HEK293 (cell line): ENCODE data around the gene KPNA6.
A peak's percentile ranks its signal among the peaks of the same experiment; 100 is the strongest.

Experiments
- EGR2 ChIP-seq: fragments of 450-650 bp; formaldehyde crosslinking; IDR thresholded peaks from 2 replicates; pipeline ENCODE4 v1.5.1; 2016; ENCODE audit warnings: low read depth, missing biosample characterization, missing genetic modification characterization
- HOXA7 ChIP-seq: sonication (generic); formaldehyde crosslinking; IDR thresholded peaks from 2 replicates; pipeline ENCODE4 v1.8.1; 2022; ENCODE audit warnings: missing genetic modification reagents, borderline replicate concordance
- KLF9 ChIP-seq: fragments of 450-650 bp; formaldehyde crosslinking; IDR thresholded peaks from 2 replicates; pipeline ENCODE4 v1.5.1; 2016; ENCODE audit warnings: missing biosample characterization, missing genetic modification characterization, low read depth
- MEIS1 ChIP-seq: sonication (generic); formaldehyde crosslinking; IDR thresholded peaks from 2 replicates; pipeline ENCODE4 v1.8.1; 2022; ENCODE audit warnings: missing genetic modification reagents, mild to moderate bottlenecking, borderline replicate concordance
- RBAK ChIP-seq: fragments of 450-650 bp; formaldehyde crosslinking; IDR thresholded peaks from 2 replicates; pipeline ENCODE4 v1.5.1; 2016; ENCODE audit warnings: missing biosample characterization, missing genetic modification characterization
- SP2 ChIP-seq: fragments of 450-650 bp; formaldehyde crosslinking; IDR thresholded peaks from 2 replicates; pipeline ENCODE4 v1.5.1; 2016; ENCODE audit warnings: missing biosample characterization, missing genetic modification characterization
- TCF7L2 ChIP-seq: IDR thresholded peaks from 2 replicates; pipeline ENCODE4 v1.6.1; 2011; ENCODE audit warnings: low read depth, mild to moderate bottlenecking, inconsistent platforms, low read length, moderate library complexity, borderline replicate concordance
- ZBTB21 ChIP-seq: fragments of 450-650 bp; formaldehyde crosslinking; IDR thresholded peaks from 2 replicates; pipeline ENCODE4 v1.5.1; 2017; ENCODE audit warnings: missing biosample characterization, missing genetic modification characterization
- ZIC2 ChIP-seq: fragments of 450-650 bp; formaldehyde crosslinking; IDR thresholded peaks from 2 replicates; pipeline ENCODE4 v1.5.1; 2016; ENCODE audit warnings: missing biosample characterization, missing genetic modification characterization
- ZNF10 ChIP-seq: fragments of 450-650 bp; formaldehyde crosslinking; IDR thresholded peaks from 2 replicates; pipeline ENCODE4 v1.5.1; 2017; ENCODE audit warnings: missing biosample characterization, missing genetic modification characterization
- ZNF114 ChIP-seq: fragments of 450-650 bp; formaldehyde crosslinking; IDR thresholded peaks from 2 replicates; pipeline ENCODE4 v1.5.0; 2017; ENCODE audit warnings: missing biosample characterization, missing genetic modification characterization
- ZNF157 ChIP-seq: fragments of 450-650 bp; formaldehyde crosslinking; IDR thresholded peaks from 2 replicates; pipeline ENCODE4 v1.5.1; 2016; ENCODE audit warnings: missing biosample characterization, missing genetic modification characterization
- ZNF202 ChIP-seq: fragments of 450-650 bp; formaldehyde crosslinking; IDR thresholded peaks from 2 replicates; pipeline ENCODE4 v1.5.1; 2016; ENCODE audit warnings: missing biosample characterization, missing genetic modification characterization, borderline replicate concordance
- ZNF214 ChIP-seq: fragments of 450-650 bp; formaldehyde crosslinking; IDR thresholded peaks from 2 replicates; pipeline ENCODE4 v1.5.1; 2017; ENCODE audit warnings: missing biosample characterization, mild to moderate bottlenecking, missing genetic modification characterization, borderline replicate concordance
- ZNF23 ChIP-seq: fragments of 450-650 bp; formaldehyde crosslinking; IDR thresholded peaks from 2 replicates; pipeline ENCODE4 v1.5.1; 2016; ENCODE audit warnings: missing biosample characterization, missing genetic modification characterization, borderline replicate concordance
- ZNF266 ChIP-seq: fragments of 450-650 bp; formaldehyde crosslinking; IDR thresholded peaks from 2 replicates; pipeline ENCODE4 v1.5.1; 2016; ENCODE audit warnings: missing biosample characterization, missing genetic modification characterization, low read depth
- ZNF335 ChIP-seq: fragments of 450-650 bp; formaldehyde crosslinking; conservative IDR thresholded peaks from 2 replicates; pipeline ENCODE4 v1.5.1; 2016; ENCODE audit warnings: missing biosample characterization, missing genetic modification characterization
- ZNF514 ChIP-seq: fragments of 450-650 bp; formaldehyde crosslinking; IDR thresholded peaks from 2 replicates; pipeline ENCODE4 v1.5.1; 2016; ENCODE audit warnings: missing biosample characterization, missing genetic modification characterization
- ZNF529 ChIP-seq: fragments of 450-650 bp; formaldehyde crosslinking; IDR thresholded peaks from 2 replicates; pipeline ENCODE4 v1.5.1; 2017; ENCODE audit warnings: missing genetic modification characterization, missing biosample characterization; ENCODE audit not compliant: insufficient replicate concordance
- ZNF548 ChIP-seq: fragments of 450-650 bp; formaldehyde crosslinking; IDR thresholded peaks from 2 replicates; pipeline ENCODE4 v1.5.1; 2016; ENCODE audit warnings: missing biosample characterization, missing genetic modification characterization
- ZNF585B ChIP-seq: fragments of 450-650 bp; formaldehyde crosslinking; IDR thresholded peaks from 2 replicates; pipeline ENCODE4 v1.5.1; 2016; ENCODE audit warnings: missing biosample characterization, missing genetic modification characterization
- ZNF596 ChIP-seq: fragments of 450-650 bp; IDR thresholded peaks from 2 replicates; pipeline ENCODE4 v1.5.0; 2018; ENCODE audit warnings: missing biosample characterization, mild to moderate bottlenecking, missing genetic modification characterization, moderate library complexity
- ZNF600 ChIP-seq: fragments of 450-650 bp; formaldehyde crosslinking; IDR thresholded peaks from 2 replicates; pipeline ENCODE4 v1.5.1; 2016; ENCODE audit warnings: missing biosample characterization, missing genetic modification characterization
- ZNF623 ChIP-seq: fragments of 450-650 bp; formaldehyde crosslinking; IDR thresholded peaks from 2 replicates; pipeline ENCODE4 v1.5.1; 2016; ENCODE audit warnings: missing biosample characterization, missing genetic modification characterization
- ZNF654 ChIP-seq: fragments of 450-650 bp; formaldehyde crosslinking; IDR thresholded peaks from 2 replicates; pipeline ENCODE4 v1.5.1; 2016; ENCODE audit warnings: low read depth, missing biosample characterization, missing genetic modification characterization
- ZNF707 ChIP-seq: fragments of 450-650 bp; formaldehyde crosslinking; IDR thresholded peaks from 2 replicates; pipeline ENCODE4 v1.5.1; 2016; ENCODE audit warnings: missing biosample characterization, missing genetic modification characterization
- ZNF768 ChIP-seq: fragments of 450-650 bp; formaldehyde crosslinking; IDR thresholded peaks from 2 replicates; pipeline ENCODE4 v1.5.1; 2018; ENCODE audit warnings: missing biosample characterization, mild to moderate bottlenecking, missing genetic modification characterization
- TF ChIP-seq, protein P1 (sequence below): fragments of 450-650 bp; formaldehyde crosslinking; IDR thresholded peaks from 2 replicates; pipeline ENCODE4 v1.5.1; 2016; ENCODE audit warnings: missing biosample characterization, missing genetic modification characterization, borderline replicate concordance
- TF ChIP-seq, protein P2 (sequence below): fragments of 450-650 bp; formaldehyde crosslinking; IDR thresholded peaks from 2 replicates; pipeline ENCODE4 v1.5.1; 2016; ENCODE audit warnings: missing biosample characterization, missing genetic modification characterization
- TF ChIP-seq, protein P3 (sequence below): fragments of 450-650 bp; formaldehyde crosslinking; IDR thresholded peaks from 2 replicates; pipeline ENCODE4 v1.5.1; 2016; ENCODE audit warnings: missing biosample characterization, missing genetic modification characterization
- TF ChIP-seq, protein P4 (sequence below): fragments of 450-650 bp; formaldehyde crosslinking; IDR thresholded peaks from 2 replicates; pipeline ENCODE4 v1.5.1; 2016; ENCODE audit warnings: missing biosample characterization, missing genetic modification characterization
- TF ChIP-seq, protein P5 (sequence below): fragments of 450-650 bp; formaldehyde crosslinking; IDR thresholded peaks from 2 replicates; pipeline ENCODE4 v1.5.1; 2017; ENCODE audit warnings: missing biosample characterization, missing genetic modification characterization

The KPNA6 gene

DNA sequence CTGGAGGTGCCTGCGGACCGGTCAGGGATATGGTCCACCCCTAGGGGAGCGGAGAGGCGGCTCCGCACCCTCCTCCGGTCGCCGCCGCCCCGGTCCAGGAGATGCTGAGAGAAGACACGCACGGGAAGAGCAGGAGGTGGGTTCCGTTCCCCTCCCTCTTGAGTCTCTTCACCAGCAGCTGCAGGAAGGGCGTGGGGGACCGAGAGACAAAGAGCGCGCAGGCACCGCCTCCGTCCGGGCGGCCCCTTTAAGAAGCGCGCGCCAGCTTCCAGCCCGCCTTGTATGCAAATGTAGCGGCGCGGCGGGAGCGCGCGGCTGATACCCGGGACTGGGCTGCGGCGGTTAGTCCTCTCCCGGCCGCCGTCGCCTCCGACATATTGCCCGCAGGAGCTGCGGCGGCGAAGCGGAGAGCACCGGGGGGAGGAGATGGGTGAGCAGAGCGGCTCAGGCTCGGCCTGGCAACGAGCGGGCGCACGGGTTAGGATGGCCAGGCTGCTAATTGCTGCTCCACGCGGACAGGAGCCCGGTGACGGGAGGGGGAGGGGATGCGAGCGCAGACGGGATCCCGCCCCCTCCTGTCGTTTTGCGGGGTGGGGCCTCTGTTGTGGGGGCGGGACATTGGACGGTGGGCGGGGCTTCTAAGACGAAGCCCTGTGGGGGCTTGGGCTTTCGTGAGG lies 35.1 kb upstream of the KPNA6 start, which contains the start of gene TMEM39B (continued):
- TF ChIP-seq, protein P1, sequence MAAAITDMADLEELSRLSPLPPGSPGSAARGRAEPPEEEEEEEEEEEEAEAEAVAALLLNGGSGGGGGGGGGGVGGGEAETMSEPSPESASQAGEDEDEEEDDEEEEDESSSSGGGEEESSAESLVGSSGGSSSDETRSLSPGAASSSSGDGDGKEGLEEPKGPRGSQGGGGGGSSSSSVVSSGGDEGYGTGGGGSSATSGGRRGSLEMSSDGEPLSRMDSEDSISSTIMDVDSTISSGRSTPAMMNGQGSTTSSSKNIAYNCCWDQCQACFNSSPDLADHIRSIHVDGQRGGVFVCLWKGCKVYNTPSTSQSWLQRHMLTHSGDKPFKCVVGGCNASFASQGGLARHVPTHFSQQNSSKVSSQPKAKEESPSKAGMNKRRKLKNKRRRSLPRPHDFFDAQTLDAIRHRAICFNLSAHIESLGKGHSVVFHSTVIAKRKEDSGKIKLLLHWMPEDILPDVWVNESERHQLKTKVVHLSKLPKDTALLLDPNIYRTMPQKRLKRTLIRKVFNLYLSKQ (tag by site-specific recombination), result no peak
- TF ChIP-seq ZNF600 (peak; percentile 90), ZNF768 (tag by site-specific recombination) (no peak), HOXA7 (CRISPR knock-in tag) (no peak), ZNF548 (tag by site-specific recombination) (no peak), ZNF654 (tag by site-specific recombination) (no peak), ZIC2 (tag by site-specific recombination) (0 out of 2 replicates have a peak, but pooled peaks have one; percentile 35), ZNF529 (tag by site-specific recombination) (no peak), ZNF214 (tag by site-specific recombination) (no peak), ZNF23 (tag by site-specific recombination) (no peak), ZNF623 (tag by site-specific recombination) (no peak), ZNF596 (no peak), TCF7L2 (no peak), ZNF266 (tag by site-specific recombination) (no peak), SP2 (tag by site-specific recombination) (peak; percentile 91), ZNF157 (no peak), MEIS1 (CRISPR knock-in tag) (no peak), ZNF514 (tag by site-specific recombination) (no peak), RBAK (tag by site-specific recombination) (no peak), ZNF335 (peak; percentile 88), ZNF114 (tag by site-specific recombination) (no peak), KLF9 (tag by site-specific recombination) (peak; percentile 92), ZBTB21 (tag by site-specific recombination) (peak; percentile 24; the same call in 1 of the 2 replicates), ZNF585B (no peak), ZNF202 (tag by site-specific recombination) (no peak), ZNF10 (tag by site-specific recombination) (peak; percentile 66; the same call in 1 of the 2 replicates), ZNF707 (tag by site-specific recombination) (no peak), EGR2 (tag by site-specific recombination) (no peak)
- TF ChIP-seq, protein P2, sequence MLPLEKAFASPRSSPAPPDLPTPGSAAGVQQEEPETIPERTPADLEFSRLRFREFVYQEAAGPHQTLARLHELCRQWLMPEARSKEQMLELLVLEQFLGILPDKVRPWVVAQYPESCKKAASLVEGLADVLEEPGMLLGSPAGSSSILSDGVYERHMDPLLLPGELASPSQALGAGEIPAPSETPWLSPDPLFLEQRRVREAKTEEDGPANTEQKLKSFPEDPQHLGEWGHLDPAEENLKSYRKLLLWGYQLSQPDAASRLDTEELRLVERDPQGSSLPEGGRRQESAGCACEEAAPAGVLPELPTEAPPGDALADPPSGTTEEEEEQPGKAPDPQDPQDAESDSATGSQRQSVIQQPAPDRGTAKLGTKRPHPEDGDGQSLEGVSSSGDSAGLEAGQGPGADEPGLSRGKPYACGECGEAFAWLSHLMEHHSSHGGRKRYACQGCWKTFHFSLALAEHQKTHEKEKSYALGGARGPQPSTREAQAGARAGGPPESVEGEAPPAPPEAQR, result no peak
- TF ChIP-seq, protein P3, sequence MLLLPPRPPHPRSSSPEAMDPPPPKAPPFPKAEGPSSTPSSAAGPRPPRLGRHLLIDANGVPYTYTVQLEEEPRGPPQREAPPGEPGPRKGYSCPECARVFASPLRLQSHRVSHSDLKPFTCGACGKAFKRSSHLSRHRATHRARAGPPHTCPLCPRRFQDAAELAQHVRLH (tag by site-specific recombination), result no peak
- TF ChIP-seq, protein P4, sequence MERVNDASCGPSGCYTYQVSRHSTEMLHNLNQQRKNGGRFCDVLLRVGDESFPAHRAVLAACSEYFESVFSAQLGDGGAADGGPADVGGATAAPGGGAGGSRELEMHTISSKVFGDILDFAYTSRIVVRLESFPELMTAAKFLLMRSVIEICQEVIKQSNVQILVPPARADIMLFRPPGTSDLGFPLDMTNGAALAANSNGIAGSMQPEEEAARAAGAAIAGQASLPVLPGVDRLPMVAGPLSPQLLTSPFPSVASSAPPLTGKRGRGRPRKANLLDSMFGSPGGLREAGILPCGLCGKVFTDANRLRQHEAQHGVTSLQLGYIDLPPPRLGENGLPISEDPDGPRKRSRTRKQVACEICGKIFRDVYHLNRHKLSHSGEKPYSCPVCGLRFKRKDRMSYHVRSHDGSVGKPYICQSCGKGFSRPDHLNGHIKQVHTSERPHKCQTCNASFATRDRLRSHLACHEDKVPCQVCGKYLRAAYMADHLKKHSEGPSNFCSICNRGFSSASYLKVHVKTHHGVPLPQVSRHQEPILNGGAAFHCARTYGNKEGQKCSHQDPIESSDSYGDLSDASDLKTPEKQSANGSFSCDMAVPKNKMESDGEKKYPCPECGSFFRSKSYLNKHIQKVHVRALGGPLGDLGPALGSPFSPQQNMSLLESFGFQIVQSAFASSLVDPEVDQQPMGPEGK, result peak; percentile 98; the same call in 1 of the 2 replicates
- TF ChIP-seq, protein P5, sequence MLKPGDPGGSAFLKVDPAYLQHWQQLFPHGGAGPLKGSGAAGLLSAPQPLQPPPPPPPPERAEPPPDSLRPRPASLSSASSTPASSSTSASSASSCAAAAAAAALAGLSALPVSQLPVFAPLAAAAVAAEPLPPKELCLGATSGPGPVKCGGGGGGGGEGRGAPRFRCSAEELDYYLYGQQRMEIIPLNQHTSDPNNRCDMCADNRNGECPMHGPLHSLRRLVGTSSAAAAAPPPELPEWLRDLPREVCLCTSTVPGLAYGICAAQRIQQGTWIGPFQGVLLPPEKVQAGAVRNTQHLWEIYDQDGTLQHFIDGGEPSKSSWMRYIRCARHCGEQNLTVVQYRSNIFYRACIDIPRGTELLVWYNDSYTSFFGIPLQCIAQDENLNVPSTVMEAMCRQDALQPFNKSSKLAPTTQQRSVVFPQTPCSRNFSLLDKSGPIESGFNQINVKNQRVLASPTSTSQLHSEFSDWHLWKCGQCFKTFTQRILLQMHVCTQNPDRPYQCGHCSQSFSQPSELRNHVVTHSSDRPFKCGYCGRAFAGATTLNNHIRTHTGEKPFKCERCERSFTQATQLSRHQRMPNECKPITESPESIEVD (tag by site-specific recombination), result no peak
